GM21526 (cell line): Measurements from ENCODE around the gene CBLC.

Source experiments
- ATAC-seq: cut with Tn5 transposase; IDR thresholded peaks from one replicate; pipeline ENCODE4 v1.9.1; 2021; ENCODE audit warnings: moderate library complexity; ENCODE audit not compliant: unreplicated experiment, low FRiP score

The CBLC gene

GRCh38 chr19:44745887-44746600, 31.6 kb upstream of the CBLC start:
- ATAC-seq, result no peak

GRCh38 chr19:44746616-44746945, 31.1 kb upstream of the CBLC start:
- no peak for ATAC-seq

GRCh38 chr19:44746946-44747738, 30.5 kb upstream of the CBLC start:
- ATAC-seq, result no peak

- no peak for ATAC-seq
These were observed 29.8 kb upstream of the CBLC start for GRCh38 chr19:44747739-44748425.

GRCh38 chr19:44748426-44749254, 29.1 kb upstream of the CBLC start, which contains the start of gene BCL3:
Gene BCL3, plus strand, starts transcription at chr19:44748708. Its CDS starts 83 bp downstream, at chr19:44748791.
- ATAC-seq, result no peak

- ATAC-seq, result no peak
These were observed 28.4 kb upstream of the CBLC start for GRCh38 chr19:44749292-44749691.

GRCh38 chr19:44749994-44750393, 27.7 kb upstream of the CBLC start:
- ATAC-seq, result no peak

GRCh38 chr19:44752123-44752815, 25.4 kb upstream of the CBLC start:
- ATAC-seq, result no peak

GRCh38 chr19:44752816-44753625, 24.7 kb upstream of the CBLC start:
- ATAC-seq, result peak; percentile 44

- ATAC-seq, result no peak
These were observed 24.1 kb upstream of the CBLC start for GRCh38 chr19:44753626-44753931.

GRCh38 chr19:44753932-44754749, 23.5 kb upstream of the CBLC start:
- ATAC-seq, result no peak

GRCh38 chr19:44754750-44755080, 23.0 kb upstream of the CBLC start:
- no peak for ATAC-seq

GRCh38 chr19:44755219-44755618, 22.5 kb upstream of the CBLC start:
- ATAC-seq, result no peak

GRCh38 chr19:44756089-44756562, 21.6 kb upstream of the CBLC start:
- no peak for ATAC-seq

- ATAC-seq, result no peak
These were observed 20.5 kb upstream of the CBLC start for GRCh38 chr19:44757057-44757734.

GRCh38 chr19:44757735-44758505, 19.8 kb upstream of the CBLC start:
- ATAC-seq, result no peak

GRCh38 chr19:44758596-44758995, 19.1 kb upstream of the CBLC start:
- ATAC-seq, result no peak
